Measurements from ENCODE around the gene MRPL12.

MRPL12 gene

GRCh38 chr17:81717766-81718089 lies 14.6 kb downstream of the MRPL12 start:
- TF ChIP-seq EGR1 (IDR thresholded peaks at IDR 0.05) (no peak), TEAD4 (IDR thresholded peaks at IDR 0.05) (no peak), TCF12 (IDR thresholded peaks at IDR 0.05; ENCODE audit: low read depth) (no peak), REST (IDR thresholded peaks at IDR 0.05; ENCODE audit: low read depth) (no peak), ZBTB7A (IDR thresholded peaks at IDR 0.05; ENCODE audit: low read depth) (no peak), TAF1 (IDR thresholded peaks at IDR 0.05; ENCODE audit: low read depth) (no peak), YY1 (IDR thresholded peaks at IDR 0.05; ENCODE audit: low read depth) (no peak), EP300 (IDR thresholded peaks at IDR 0.05; ENCODE audit: borderline replicate concordance) (no peak), NFIC (IDR thresholded peaks at IDR 0.05) (no peak), CEBPB (IDR thresholded peaks at IDR 0.05) (no peak)

- no peak for TF ChIP-seq REST (IDR thresholded peaks at IDR 0.05; ENCODE audit: low read depth)
- TF ChIP-seq ZBTB7A (IDR thresholded peaks at IDR 0.05; ENCODE audit: low read depth) = no peak
- no peak for TF ChIP-seq TEAD4 (IDR thresholded peaks at IDR 0.05)
Observed at GRCh38 chr17:81719410-81720266, 16.5 kb downstream of the MRPL12 start.

- TF ChIP-seq, protein P1, sequence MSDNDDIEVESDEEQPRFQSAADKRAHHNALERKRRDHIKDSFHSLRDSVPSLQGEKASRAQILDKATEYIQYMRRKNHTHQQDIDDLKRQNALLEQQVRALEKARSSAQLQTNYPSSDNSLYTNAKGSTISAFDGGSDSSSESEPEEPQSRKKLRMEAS (IDR thresholded peaks at IDR 0.05) = no peak
- no peak for TF ChIP-seq YY1 (IDR thresholded peaks at IDR 0.05; ENCODE audit: low read depth)
- no peak for TF ChIP-seq RAD21 (IDR thresholded peaks at IDR 0.05; ENCODE audit: low read depth)
- no peak for TF ChIP-seq ZBTB7A (IDR thresholded peaks at IDR 0.05; ENCODE audit: low read depth)
- TF ChIP-seq NFIC (IDR thresholded peaks at IDR 0.05) = no peak
- TF ChIP-seq FOXM1 (IDR thresholded peaks at IDR 0.05; ENCODE audit: borderline replicate concordance, low read depth) = no peak
- TF ChIP-seq CEBPB (IDR thresholded peaks at IDR 0.05) = no peak
- no peak for TF ChIP-seq TCF12 (IDR thresholded peaks at IDR 0.05; ENCODE audit: low read depth)
- TF ChIP-seq TEAD4 (IDR thresholded peaks at IDR 0.05) = no peak
Observed at GRCh38 chr17:81720267-81721071, 17.3 kb downstream of the MRPL12 start.

GRCh38 chr17:81722184-81723120 lies 19.3 kb downstream of the MRPL12 start:
- peak; percentile 51; the same call in 1 of the 2 replicates for TF ChIP-seq EP300 (IDR thresholded peaks at IDR 0.05; ENCODE audit: borderline replicate concordance)
- TF ChIP-seq NFIC (IDR thresholded peaks at IDR 0.05) = peak; percentile 97
- TF ChIP-seq, protein P1 (IDR thresholded peaks at IDR 0.05) = peak; percentile 30; the same call in 1 of the 2 replicates
- TF ChIP-seq, protein P2, sequence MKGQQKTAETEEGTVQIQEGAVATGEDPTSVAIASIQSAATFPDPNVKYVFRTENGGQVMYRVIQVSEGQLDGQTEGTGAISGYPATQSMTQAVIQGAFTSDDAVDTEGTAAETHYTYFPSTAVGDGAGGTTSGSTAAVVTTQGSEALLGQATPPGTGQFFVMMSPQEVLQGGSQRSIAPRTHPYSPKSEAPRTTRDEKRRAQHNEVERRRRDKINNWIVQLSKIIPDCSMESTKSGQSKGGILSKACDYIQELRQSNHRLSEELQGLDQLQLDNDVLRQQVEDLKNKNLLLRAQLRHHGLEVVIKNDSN (IDR thresholded peaks at IDR 0.05) = no peak
- no peak for TF ChIP-seq REST (IDR thresholded peaks at IDR 0.05; ENCODE audit: low read depth)
- TF ChIP-seq YY1 (IDR thresholded peaks at IDR 0.05; ENCODE audit: low read depth) = 0 out of 2 replicates have a peak, but pooled peaks have one; percentile 48
- 0 out of 2 replicates have a peak, but pooled peaks have one; percentile 30 for TF ChIP-seq ZBTB7A (IDR thresholded peaks at IDR 0.05; ENCODE audit: low read depth)
- TF ChIP-seq TCF12 (IDR thresholded peaks at IDR 0.05; ENCODE audit: low read depth) = peak; percentile 72; the same call in 1 of the 2 replicates
